ENCODE measurements around the gene ISL2.

Gene ISL2

DNA sequence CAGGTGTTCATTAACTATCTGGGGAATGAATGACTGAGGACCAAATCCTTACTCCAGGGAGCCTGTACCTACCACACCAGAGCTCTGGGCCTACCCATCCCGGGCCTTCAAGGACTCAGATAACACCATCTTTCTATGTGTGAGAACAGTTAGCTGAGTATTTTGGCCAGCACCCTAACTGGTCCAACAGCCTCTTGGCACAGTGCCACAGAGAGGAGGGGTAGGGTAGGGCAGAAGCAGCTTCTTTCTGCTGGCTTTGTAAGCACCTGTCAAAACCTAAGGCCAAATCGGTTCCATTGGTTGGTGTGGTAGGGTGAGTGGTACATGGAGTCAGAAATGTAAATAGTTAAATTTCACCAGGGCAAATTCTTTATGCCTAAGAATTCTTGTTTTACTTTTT lies 26.7 kb downstream of the ISL2 start:
- ATAC-seq (ENCODE audit: low read depth) (no peak), DNase-seq (ENCODE audit: low spot score) (no peak)
- TF ChIP-seq, protein P1, sequence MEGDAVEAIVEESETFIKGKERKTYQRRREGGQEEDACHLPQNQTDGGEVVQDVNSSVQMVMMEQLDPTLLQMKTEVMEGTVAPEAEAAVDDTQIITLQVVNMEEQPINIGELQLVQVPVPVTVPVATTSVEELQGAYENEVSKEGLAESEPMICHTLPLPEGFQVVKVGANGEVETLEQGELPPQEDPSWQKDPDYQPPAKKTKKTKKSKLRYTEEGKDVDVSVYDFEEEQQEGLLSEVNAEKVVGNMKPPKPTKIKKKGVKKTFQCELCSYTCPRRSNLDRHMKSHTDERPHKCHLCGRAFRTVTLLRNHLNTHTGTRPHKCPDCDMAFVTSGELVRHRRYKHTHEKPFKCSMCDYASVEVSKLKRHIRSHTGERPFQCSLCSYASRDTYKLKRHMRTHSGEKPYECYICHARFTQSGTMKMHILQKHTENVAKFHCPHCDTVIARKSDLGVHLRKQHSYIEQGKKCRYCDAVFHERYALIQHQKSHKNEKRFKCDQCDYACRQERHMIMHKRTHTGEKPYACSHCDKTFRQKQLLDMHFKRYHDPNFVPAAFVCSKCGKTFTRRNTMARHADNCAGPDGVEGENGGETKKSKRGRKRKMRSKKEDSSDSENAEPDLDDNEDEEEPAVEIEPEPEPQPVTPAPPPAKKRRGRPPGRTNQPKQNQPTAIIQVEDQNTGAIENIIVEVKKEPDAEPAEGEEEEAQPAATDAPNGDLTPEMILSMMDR (IDR thresholded peaks at IDR 0.05; ENCODE audit: poor library complexity, severe bottlenecking), result no peak
- no peaks in the 10 kb centered on the region for H3K27me3 ChIP-seq (ENCODE audit: insufficient read depth, poor library complexity, severe bottlenecking)
- no peaks in the 10 kb centered on the region for H3K36me3 ChIP-seq (ENCODE audit: low read depth)
- no peaks in the 10 kb centered on the region for H3K9me3 ChIP-seq (ENCODE audit: severe bottlenecking)
- H3K4me3 ChIP-seq (ENCODE audit: severe bottlenecking), result no peak overlapping the region
- no peak overlapping the region for H3K27ac ChIP-seq (ENCODE audit: poor library complexity, severe bottlenecking)
- H3K4me1 ChIP-seq (ENCODE audit: insufficient read depth, poor library complexity, severe bottlenecking), result no peaks in the 10 kb centered on the region

DNA sequence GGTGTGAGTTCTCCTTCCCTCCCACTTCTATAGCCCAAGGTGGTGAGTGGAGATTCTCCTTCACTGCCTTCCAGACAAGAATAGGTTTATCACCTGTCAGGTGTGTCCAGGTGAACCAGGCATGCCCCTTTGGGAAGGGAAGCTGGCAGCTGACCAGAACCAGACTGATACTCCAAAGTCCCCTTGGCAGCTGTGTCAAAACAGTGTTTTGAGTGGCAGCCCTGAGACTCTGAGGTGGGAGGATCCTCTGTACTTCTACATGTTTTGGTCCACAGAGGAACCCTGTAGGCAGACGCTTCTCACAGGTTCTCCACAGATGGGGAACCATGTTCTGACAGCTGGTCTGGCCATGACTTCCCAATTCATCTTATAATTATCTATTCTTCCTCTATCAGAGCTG lies 30.1 kb downstream of the ISL2 start:
- Histone ChIP-seq H3K27me3 (ENCODE audit: insufficient read depth, poor library complexity, severe bottlenecking) (no peaks in the 10 kb centered on the region), H3K9me3 (ENCODE audit: severe bottlenecking) (no peaks in the 10 kb centered on the region), H3K4me1 (ENCODE audit: insufficient read depth, poor library complexity, severe bottlenecking) (no peaks in the 10 kb centered on the region), H3K4me3 (ENCODE audit: severe bottlenecking) (no peak overlapping the region), H3K36me3 (ENCODE audit: low read depth) (no peaks in the 10 kb centered on the region), H3K27ac (ENCODE audit: poor library complexity, severe bottlenecking) (no peak overlapping the region)
- ATAC-seq (ENCODE audit: low read depth), result no peak
- TF ChIP-seq, protein P1 (IDR thresholded peaks at IDR 0.05; ENCODE audit: poor library complexity, severe bottlenecking), result no peak
- DNase-seq (ENCODE audit: low spot score), result no peak

DNA sequence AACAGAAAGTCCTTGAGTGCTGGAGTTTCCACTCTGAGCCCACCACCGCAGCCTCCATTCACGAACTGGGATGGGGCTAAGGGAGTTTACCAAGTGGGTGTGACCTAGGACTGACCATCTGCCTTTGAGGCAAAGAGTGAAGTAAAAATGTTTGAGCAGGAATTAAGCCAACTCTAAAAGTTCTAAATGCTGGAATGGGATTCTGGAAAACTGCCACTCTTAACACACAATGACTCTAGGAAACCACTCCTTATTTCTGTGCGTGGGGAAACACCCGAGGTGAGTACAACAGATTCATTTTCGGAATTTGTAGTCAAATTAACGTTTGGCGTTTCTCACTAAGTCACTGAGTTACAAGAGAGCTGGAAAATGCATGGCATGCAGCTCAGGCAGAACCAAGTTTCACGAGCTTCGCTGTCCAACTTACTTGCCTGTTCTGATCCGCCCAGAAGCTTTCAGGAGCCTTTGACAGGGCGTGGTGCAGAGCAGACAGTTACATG lies 31.6 kb downstream of the ISL2 start:
- ATAC-seq (ENCODE audit: low read depth) (no peak; the same call in 2 of the 3 replicates), DNase-seq (ENCODE audit: low spot score) (no peak)
- no peak overlapping the region for H3K27ac ChIP-seq (ENCODE audit: poor library complexity, severe bottlenecking)
- no peaks in the 10 kb centered on the region for H3K9me3 ChIP-seq (ENCODE audit: severe bottlenecking)
- no peaks in the 10 kb centered on the region for H3K36me3 ChIP-seq (ENCODE audit: low read depth)
- no peak overlapping the region for H3K4me3 ChIP-seq (ENCODE audit: severe bottlenecking)
- TF ChIP-seq, protein P1 (IDR thresholded peaks at IDR 0.05; ENCODE audit: poor library complexity, severe bottlenecking), result no peak
- H3K4me1 ChIP-seq (ENCODE audit: insufficient read depth, poor library complexity, severe bottlenecking), result no peaks in the 10 kb centered on the region
- no peaks in the 10 kb centered on the region for H3K27me3 ChIP-seq (ENCODE audit: insufficient read depth, poor library complexity, severe bottlenecking)

DNA sequence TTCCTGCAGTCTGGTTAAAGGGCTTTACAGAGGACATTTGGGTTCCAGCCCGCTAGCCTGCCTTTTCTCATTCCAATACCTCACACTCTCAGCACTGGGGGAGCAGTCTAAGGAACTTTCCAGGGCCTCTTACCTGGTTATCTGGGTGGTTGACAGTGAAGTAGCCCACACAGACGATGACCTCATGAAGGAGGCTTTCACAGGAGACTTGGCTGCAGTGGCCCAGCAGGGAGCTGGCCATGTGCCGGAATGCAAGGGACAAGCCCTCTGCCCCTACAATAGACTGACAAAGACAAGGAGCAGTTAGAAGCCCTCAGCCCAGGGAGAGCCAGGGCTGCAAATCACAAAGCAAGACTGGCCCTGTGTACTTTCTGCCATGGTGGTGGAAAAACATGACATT lies 39.5 kb downstream of the ISL2 start:
- no peaks in the 10 kb centered on the region for H3K4me1 ChIP-seq (ENCODE audit: insufficient read depth, poor library complexity, severe bottlenecking)
- TF ChIP-seq, protein P1 (IDR thresholded peaks at IDR 0.05; ENCODE audit: poor library complexity, severe bottlenecking), result no peak
- H3K27me3 ChIP-seq (ENCODE audit: insufficient read depth, poor library complexity, severe bottlenecking), result no peaks in the 10 kb centered on the region
- DNase-seq (ENCODE audit: low spot score), result no peak
- no peaks in the 10 kb centered on the region for H3K9me3 ChIP-seq (ENCODE audit: severe bottlenecking)
- no peak for ATAC-seq (ENCODE audit: low read depth)
- H3K36me3 ChIP-seq (ENCODE audit: low read depth), result no peaks in the 10 kb centered on the region
- no peak overlapping the region for H3K4me3 ChIP-seq (ENCODE audit: severe bottlenecking)
- no peak overlapping the region for H3K27ac ChIP-seq (ENCODE audit: poor library complexity, severe bottlenecking)

DNA sequence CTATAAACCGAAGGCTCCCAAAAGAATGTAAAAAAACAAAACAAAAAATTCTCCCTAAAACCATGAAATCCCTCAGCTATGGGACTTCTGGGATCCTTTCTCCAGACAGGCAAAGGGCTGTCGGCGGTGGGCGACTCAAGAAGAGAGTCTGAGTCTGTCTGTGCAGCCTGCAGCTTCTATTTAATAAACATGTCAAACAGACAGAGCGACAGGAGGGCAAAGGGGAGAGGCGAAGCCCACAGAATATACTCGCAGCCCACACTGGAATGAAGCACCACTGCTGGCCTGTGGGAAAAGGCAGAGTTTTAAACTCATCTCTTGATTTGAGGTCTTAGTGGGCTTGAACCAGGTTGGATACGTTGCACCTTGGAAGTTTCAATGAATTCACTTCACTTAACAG lies 40.2 kb downstream of the ISL2 start:
- Histone ChIP-seq H3K27me3 (ENCODE audit: insufficient read depth, poor library complexity, severe bottlenecking) (no peaks in the 10 kb centered on the region), H3K36me3 (ENCODE audit: low read depth) (no peaks in the 10 kb centered on the region), H3K4me1 (ENCODE audit: insufficient read depth, poor library complexity, severe bottlenecking) (no peaks in the 10 kb centered on the region), H3K9me3 (ENCODE audit: severe bottlenecking) (no peaks in the 10 kb centered on the region), H3K27ac (ENCODE audit: poor library complexity, severe bottlenecking) (no peak overlapping the region), H3K4me3 (ENCODE audit: severe bottlenecking) (no peak overlapping the region)
- TF ChIP-seq, protein P1 (IDR thresholded peaks at IDR 0.05; ENCODE audit: poor library complexity, severe bottlenecking), result no peak
- DNase-seq (ENCODE audit: low spot score), result no peak
- ATAC-seq (ENCODE audit: low read depth), result no peak

All from RWPE2 (cell line).